Thymus (tissue), 11 donors: Measurements from ENCODE around the gene PEMT. TPM values are rescaled to one million over a fixed set of nuclear protein-coding genes. Genes with fewer than 3 reads are reported as not detected.
A peak's percentile ranks its signal among the peaks of the same experiment; 100 is the strongest.

Experiments
- DNase-seq, 9 donors: peaks; one replicate each; pipeline ENCODE4 v3.0.0-alpha.2; 2013; ENCODE audit warnings: low spot score in 9 of 9, low read depth in 6 of 9, missing footprints in 1 of 9
- H3K27ac ChIP-seq, 2 donors: one replicate each; pipeline ENCODE4 v1.5.1; 2013; ENCODE audit warnings: control low read depth in 1 of 2, low read depth in 1 of 2, low read length in 1 of 2, mild to moderate bottlenecking in 1 of 2, moderate library complexity in 1 of 2
- H3K27me3 ChIP-seq, 2 donors: one replicate each; pipeline ENCODE4 v1.5.1; 2013; ENCODE audit warnings: low read length in 1 of 2; ENCODE audit not compliant: control insufficient read depth in 2 of 2, insufficient read depth in 1 of 2
- H3K36me3 ChIP-seq, 2 donors: one replicate each; pipeline ENCODE4 v1.5.1; 2013; ENCODE audit warnings: low read length in 1 of 2, mild to moderate bottlenecking in 1 of 2, moderate library complexity in 1 of 2; ENCODE audit not compliant: control insufficient read depth in 2 of 2, insufficient read depth in 2 of 2
- H3K4me1 ChIP-seq, 2 donors: one replicate each; pipeline ENCODE4 v1.5.1; 2013; ENCODE audit warnings: low read length in 2 of 2; ENCODE audit not compliant: control insufficient read depth in 2 of 2, insufficient read depth in 2 of 2
- H3K4me3 ChIP-seq, 2 donors: one replicate each; pipeline ENCODE4 v1.5.1; 2013; ENCODE audit warnings: low read length in 2 of 2, control low read depth in 1 of 2, mild to moderate bottlenecking in 1 of 2
- H3K9me3 ChIP-seq, 2 donors: one replicate each; pipeline ENCODE4 v1.5.1; 2013; ENCODE audit warnings: low read length in 1 of 2, mild to moderate bottlenecking in 1 of 2; ENCODE audit not compliant: control insufficient read depth in 2 of 2, insufficient read depth in 1 of 2
- WGBS: extraction: QIAGEN DNeasy Blood & Tissue Kit; methylation state at CpG from one replicate; pipeline ENCODE4 v1.1.7; 2013; 5-methylcytosine and 5-hydroxymethylcytosine counted together
- polyA plus RNA-seq: library from polyadenylated mRNA; stranded (reverse); fragments of 200-250 nt; gene quantifications from one replicate; pipeline ENCODE4 v1.2.3, GENCODE V29; 2013
- total RNA-seq: library from RNA; stranded (reverse); fragments of 120-200 nt; gene quantifications from one replicate; pipeline ENCODE4 v1.2.4, GENCODE V29; 2013
- donor health status: healthy.

The PEMT gene
- total and polyA plus RNA-seq, 2 donors: 14.1 to 67.8 TPM

DNA sequence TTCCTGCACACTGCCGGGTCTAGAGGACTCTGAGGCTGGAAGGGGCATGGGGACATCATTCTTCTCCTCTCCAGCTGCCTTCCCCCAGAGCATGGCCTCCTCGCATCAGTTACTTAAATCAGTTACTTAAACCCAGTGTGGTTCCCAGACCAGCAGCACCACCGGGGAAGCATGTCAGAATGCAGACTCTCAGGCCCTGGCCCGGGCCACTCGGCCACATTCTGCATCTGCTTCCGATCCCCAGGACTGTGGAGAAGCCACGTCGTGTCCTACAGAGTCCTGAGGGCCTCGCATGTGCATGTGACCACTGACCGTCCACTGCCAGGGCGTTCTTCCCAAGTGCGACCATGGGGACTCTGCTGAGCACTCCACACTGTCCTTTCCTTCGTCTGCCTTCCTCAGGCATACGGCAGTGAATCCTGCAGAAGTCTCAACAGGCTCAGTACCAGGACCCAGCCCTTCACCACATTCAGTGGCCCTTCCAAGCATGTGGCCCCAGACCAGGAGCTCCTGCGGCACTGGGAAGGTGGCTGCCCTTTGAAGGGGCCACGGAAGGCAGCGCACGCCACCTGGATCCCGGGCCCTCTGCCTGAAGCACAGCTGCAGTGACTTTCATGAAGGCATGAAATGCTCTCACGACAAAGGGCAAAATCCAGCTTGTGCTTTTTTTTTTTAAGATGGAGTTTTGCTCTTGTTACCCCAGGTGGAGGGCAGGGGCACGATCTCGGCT lies 48.4 kb downstream of the PEMT start:
- Histone ChIP-seq H3K27ac (no peak overlapping the region), H3K4me3 (no peak overlapping the region), H3K4me1 (peaks cover 0 to 11% of the 10 kb centered on the region in 2 donors), H3K36me3 (no peaks in the 10 kb centered on the region), H3K27me3 (no peaks in the 10 kb centered on the region), H3K9me3 (no peaks in the 10 kb centered on the region)
- DNase-seq: no peak
- WGBS: 98% methylated on average over 22 of the region's 22 CpGs

DNA sequence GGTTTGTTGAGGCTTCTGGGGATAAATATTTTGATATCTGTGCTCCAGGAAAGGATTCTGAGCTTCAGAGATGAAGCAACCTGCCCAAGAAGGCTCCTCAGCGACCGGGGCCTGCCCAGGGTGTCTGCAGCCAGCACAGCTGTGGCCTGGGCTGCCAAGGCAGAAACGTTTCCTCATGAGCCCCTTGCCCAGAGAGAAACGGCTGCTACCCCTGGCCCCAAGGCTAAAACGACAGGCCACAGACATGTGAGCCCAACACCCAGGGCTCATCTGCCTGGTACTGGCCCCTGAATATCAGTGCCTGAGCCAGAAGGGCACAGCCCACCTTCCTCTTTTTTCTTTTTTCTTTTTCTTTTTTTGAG lies 49.9 kb downstream of the PEMT start:
- H3K27ac ChIP-seq: no peak overlapping the region
- H3K9me3 ChIP-seq: no peaks in the 10 kb centered on the region
- H3K27me3 ChIP-seq: no peaks in the 10 kb centered on the region
- peaks cover 0 to 11% of the 10 kb centered on the region in 2 donors for H3K4me1 ChIP-seq
- H3K36me3 ChIP-seq: no peaks in the 10 kb centered on the region
- no peak for DNase-seq
- WGBS: 90% methylated on average over 5 of the region's 5 CpGs
- no peak overlapping the region for H3K4me3 ChIP-seq

GRCh38 chr17:17540935-17541639 lies 50.4 kb downstream of the PEMT start:
- 93% methylated on average over 23 of the region's 23 CpGs for WGBS
- H3K27me3 ChIP-seq: no peaks in the 10 kb centered on the region
- H3K4me3 ChIP-seq: no peak overlapping the region
- H3K36me3 ChIP-seq: no peaks in the 10 kb centered on the region
- no peak overlapping the region for H3K27ac ChIP-seq
- no peaks in the 10 kb centered on the region for H3K9me3 ChIP-seq
- no peak for DNase-seq
- H3K4me1 ChIP-seq: peaks cover 0 to 11% of the 10 kb centered on the region in 2 donors

- peak in 1 of 9 donors; percentile 26 for DNase-seq
- H3K27ac ChIP-seq: no peak overlapping the region
- 89% methylated on average over 15 of the region's 15 CpGs for WGBS
- H3K27me3 ChIP-seq: no peaks in the 10 kb centered on the region
- no peaks in the 10 kb centered on the region for H3K36me3 ChIP-seq
- no peaks in the 10 kb centered on the region for H3K9me3 ChIP-seq
- no peak overlapping the region for H3K4me3 ChIP-seq
- H3K4me1 ChIP-seq: peaks cover 0 to 11% of the 10 kb centered on the region in 2 donors
These were observed 51.1 kb downstream of the PEMT start for GRCh38 chr17:17540278-17540906.

DNA sequence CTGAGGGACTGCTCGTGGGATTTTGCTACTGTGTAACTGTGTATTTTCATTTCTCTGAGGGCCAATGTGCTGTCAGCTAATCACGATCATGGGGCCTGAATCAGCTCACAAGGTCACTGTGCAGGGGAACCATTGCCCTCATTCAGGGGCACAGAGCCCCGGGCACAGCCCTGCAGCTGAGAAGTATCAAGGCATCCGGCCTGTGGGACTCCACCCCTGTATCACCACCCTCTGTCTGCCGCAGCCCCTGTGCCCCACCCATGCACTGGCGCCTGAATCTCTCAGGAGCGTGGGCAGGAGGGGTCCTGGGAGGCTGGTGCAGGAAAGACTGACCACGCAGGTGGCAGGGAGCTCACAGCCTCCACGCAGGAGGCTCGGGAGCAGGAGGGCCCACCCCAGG lies 51.9 kb downstream of the PEMT start:
- WGBS: 94% methylated on average over 10 of the region's 10 CpGs
- no peaks in the 10 kb centered on the region for H3K9me3 ChIP-seq
- H3K27ac ChIP-seq: no peak overlapping the region
- no peak overlapping the region for H3K4me3 ChIP-seq
- H3K27me3 ChIP-seq: no peaks in the 10 kb centered on the region
- peaks cover 0 to 11% of the 10 kb centered on the region in 2 donors for H3K4me1 ChIP-seq
- DNase-seq: no peak
- no peaks in the 10 kb centered on the region for H3K36me3 ChIP-seq

DNA sequence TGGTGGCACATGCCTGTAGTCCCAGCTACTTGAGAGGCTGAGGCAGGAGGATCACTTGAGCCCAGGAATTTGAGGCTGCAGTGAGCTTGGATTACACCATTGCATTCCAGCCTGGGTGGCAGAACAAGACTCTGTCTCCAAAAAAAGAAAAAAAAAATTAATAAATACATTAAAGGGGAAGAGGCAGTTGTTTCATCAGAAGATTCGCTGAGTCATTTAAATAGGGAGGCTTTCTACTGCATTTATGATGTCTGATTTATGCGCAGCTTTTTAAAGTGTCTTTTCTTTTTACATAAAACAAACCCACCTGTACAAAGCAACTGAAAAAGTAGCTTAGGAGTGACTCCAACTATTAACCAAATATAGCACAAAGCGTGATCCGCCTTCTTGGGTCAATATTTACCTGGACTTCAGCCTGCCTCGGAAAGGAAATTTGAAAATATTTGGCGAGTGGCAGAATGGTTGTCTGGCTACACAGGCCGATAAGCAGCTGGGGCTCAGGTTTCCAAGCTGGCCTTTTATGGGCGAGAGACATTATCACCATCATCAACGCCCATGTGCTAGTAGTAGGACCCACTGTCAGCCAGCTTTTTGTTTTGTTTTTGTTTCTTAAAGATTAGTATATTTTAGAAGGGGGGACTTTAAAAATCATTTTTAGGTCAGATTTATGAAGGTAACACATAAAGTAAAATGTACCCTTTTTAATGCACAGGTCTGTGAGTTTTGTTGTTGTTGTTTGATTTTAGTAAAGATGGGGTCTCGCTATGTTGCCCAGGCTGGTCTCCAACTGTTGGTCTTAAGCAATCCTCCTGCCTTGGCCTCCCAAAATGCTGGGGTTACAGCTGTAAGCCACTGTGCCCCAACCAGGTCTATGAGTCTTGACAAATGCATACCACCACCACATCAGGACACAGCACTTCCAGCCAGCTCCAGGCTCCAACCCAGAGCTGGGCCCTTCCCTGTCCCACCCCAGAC lies 52.8 kb downstream of the PEMT start:
- no peak for DNase-seq
- H3K27ac ChIP-seq: no peak overlapping the region
- no peak overlapping the region for H3K4me3 ChIP-seq
- H3K9me3 ChIP-seq: no peaks in the 10 kb centered on the region
- no peaks in the 10 kb centered on the region for H3K36me3 ChIP-seq
- no peaks in the 10 kb centered on the region for H3K27me3 ChIP-seq
- peaks cover 0 to 11% of the 10 kb centered on the region in 2 donors for H3K4me1 ChIP-seq
- 95% methylated on average over 10 of the region's 10 CpGs for WGBS

- no peaks in the 10 kb centered on the region for H3K27me3 ChIP-seq
- H3K9me3 ChIP-seq: no peaks in the 10 kb centered on the region
- 96% methylated on average over 15 of the region's 15 CpGs for WGBS
- peaks cover 0 to 11% of the 10 kb centered on the region in 2 donors for H3K4me1 ChIP-seq
- no peak for DNase-seq
- no peaks in the 10 kb centered on the region for H3K36me3 ChIP-seq
- H3K27ac ChIP-seq: no peak overlapping the region
- no peak overlapping the region for H3K4me3 ChIP-seq
These were observed 54.0 kb downstream of the PEMT start for GRCh38 chr17:17537311-17538099.

DNA sequence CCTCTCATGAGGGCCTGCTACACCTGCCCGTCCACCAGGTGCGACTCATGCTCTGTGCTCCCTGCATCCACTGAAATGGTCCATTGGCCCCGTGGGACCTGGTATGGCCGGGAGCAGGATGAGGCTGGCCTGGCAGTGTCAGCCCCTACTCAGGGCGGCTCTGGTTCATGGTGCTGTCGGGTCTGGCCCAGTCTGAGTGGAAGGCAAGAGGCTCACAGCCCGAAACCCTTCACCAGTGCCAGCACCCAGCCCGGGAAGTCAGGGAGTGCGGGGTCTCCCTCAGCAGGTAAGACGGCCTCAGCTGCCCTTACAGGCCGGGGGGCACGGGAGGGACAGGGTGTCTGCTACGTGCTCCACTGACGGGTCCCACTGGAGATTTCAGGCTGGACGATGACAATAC lies 54.8 kb downstream of the PEMT start:
- WGBS: 98% methylated on average over 15 of the region's 15 CpGs
- no peaks in the 10 kb centered on the region for H3K9me3 ChIP-seq
- no peak overlapping the region for H3K4me3 ChIP-seq
- no peak for DNase-seq
- H3K36me3 ChIP-seq: no peaks in the 10 kb centered on the region
- H3K4me1 ChIP-seq: peaks cover 0 to 11% of the 10 kb centered on the region in 2 donors
- no peak overlapping the region for H3K27ac ChIP-seq
- H3K27me3 ChIP-seq: no peaks in the 10 kb centered on the region
